Osteocyte (in vitro differentiated cells): ENCODE measurements around the gene MYL6. TPM values are rescaled to one million over a fixed set of nuclear protein-coding genes. Genes with fewer than 3 reads are reported as not detected.

Source experiments
- DNase-seq: peaks from one replicate; pipeline ENCODE4 v3.0.0; 2021; ENCODE audit warnings: mixed read lengths; ENCODE audit not compliant: unreplicated experiment; ENCODE audit errors: extremely low spot score
- H3K27ac Mint-ChIP-seq: one replicate; pipeline ENCODE4 v1.8.0; 2021; ENCODE audit warnings: mild to moderate bottlenecking, mixed read lengths; ENCODE audit not compliant: unreplicated experiment
- H3K27me3 Mint-ChIP-seq: one replicate; pipeline ENCODE4 v1.8.0; 2021; ENCODE audit warnings: mixed read lengths; ENCODE audit not compliant: unreplicated experiment
- H3K36me3 Mint-ChIP-seq: one replicate; pipeline ENCODE4 v1.8.0; 2021; ENCODE audit warnings: mixed read lengths; ENCODE audit not compliant: unreplicated experiment
- H3K4me1 Mint-ChIP-seq: one replicate; pipeline ENCODE4 v1.8.0; 2021; ENCODE audit warnings: mixed read lengths; ENCODE audit not compliant: unreplicated experiment
- H3K4me3 Mint-ChIP-seq: one replicate; pipeline ENCODE4 v1.8.0; 2021; ENCODE audit warnings: mild to moderate bottlenecking, moderate library complexity, mixed read lengths; ENCODE audit not compliant: unreplicated experiment
- H3K9me3 Mint-ChIP-seq: one replicate; pipeline ENCODE4 v1.8.0; 2021; ENCODE audit warnings: mixed read lengths; ENCODE audit not compliant: unreplicated experiment
- CTCF ChIP-seq: fragments of 200-600 bp; sonication (generic); IDR thresholded peaks from 2 replicates; pipeline ENCODE4 v1.5.0; 2021; ENCODE audit warnings: antibody characterized with exemption, mild to moderate bottlenecking, moderate library complexity
- total RNA-seq: library from RNA; stranded (reverse); gene quantifications from 2 replicates; pipeline ENCODE4 v1.2.1, GENCODE V29; 2021

MYL6 gene
- total RNA-seq, 1 donor from 2014 or later, result 1,549 TPM

DNA sequence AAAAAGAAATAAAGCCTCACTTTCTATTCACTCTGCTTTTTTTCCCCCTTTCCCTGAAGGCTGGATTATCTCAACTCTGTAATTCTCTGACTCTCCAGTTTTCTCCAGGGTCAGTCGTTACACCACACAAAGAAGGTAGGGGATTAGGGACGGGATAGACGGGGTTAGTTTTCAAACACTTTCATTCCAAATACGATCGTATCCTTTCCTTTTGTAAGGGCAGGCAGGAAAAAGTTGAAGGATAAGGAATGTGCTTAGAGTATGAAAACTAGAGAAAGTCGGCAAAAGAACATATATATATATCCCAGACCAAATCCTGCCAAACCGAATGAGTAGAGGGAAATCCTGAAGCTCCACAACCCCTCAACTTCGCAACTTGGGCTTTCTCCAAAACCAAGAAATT is 30.7 kb upstream of the MYL6 start:
- Mint-ChIP-seq H3K27me3 (no peaks in the 10 kb centered on the region), H3K36me3 (peaks cover 15% of the 10 kb centered on the region), H3K4me1 (peaks cover 36% of the 10 kb centered on the region), H3K9me3 (no peaks in the 10 kb centered on the region), H3K4me3 (peak overlapping the region; percentile 98), H3K27ac (peak overlapping the region; percentile 90)
- DNase-seq, result no peak
- TF ChIP-seq CTCF, result no peak

DNA sequence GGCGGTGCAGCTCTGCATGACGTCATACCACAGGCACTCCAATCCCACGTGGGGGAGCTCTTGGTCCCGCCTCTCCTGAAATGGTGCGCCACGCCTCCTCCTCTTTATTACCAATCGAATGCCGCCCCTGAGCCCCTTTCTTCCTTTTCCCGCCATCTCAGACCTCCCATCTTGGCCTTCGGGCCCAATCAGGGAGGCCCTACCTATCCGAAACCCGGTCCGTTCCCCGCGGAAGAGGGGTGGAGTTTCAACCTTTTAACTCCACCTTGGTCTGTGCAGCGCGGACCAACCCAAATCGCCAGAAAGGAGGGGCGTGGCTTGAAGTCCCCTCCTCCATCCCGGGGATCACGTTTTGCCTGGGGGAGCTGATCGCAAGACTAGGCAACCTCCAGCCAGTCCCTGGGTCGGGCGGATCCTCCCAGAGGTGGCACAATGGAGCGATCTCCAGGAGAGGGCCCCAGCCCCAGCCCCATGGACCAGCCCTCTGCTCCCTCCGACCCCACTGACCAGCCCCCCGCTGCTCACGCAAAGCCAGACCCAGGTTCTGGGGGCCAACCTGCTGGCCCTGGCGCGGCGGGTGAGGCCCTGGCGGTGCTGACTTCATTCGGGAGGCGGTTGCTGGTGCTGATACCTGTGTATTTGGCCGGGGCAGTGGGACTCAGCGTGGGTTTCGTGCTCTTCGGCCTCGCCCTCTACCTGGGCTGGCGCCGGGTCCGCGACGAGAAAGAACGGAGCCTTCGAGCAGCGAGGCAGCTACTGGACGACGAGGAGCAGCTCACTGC is 30.1 kb upstream of the MYL6 start, which contains the start of gene ESYT1:
TSS of gene ESYT1 (plus strand) at position 380 of the 782 bp plus-strand sequence. CDS start at position 433, 53 bp downstream.
- DNase-seq, result peak; percentile 99
- Mint-ChIP-seq H3K36me3 (peaks cover 16% of the 10 kb centered on the region), H3K27ac (peak within 1 kb of the TSS; percentile 90), H3K27me3 (no peaks in the 10 kb centered on the region), H3K4me1 (peaks cover 36% of the 10 kb centered on the region), H3K4me3 (peak within 1 kb of the TSS; percentile 98), H3K9me3 (no peaks in the 10 kb centered on the region)
- TF ChIP-seq CTCF, result no peak

GRCh38 chr12:56128670-56129205 is 29.4 kb upstream of the MYL6 start:
- Mint-ChIP-seq H3K9me3 (no peaks in the 10 kb centered on the region), H3K27ac (peak overlapping the region; percentile 90), H3K4me1 (peaks cover 36% of the 10 kb centered on the region), H3K27me3 (no peaks in the 10 kb centered on the region), H3K4me3 (peak overlapping the region; percentile 98), H3K36me3 (peaks cover 22% of the 10 kb centered on the region)
- no peak for DNase-seq
- no peak for TF ChIP-seq CTCF

DNA sequence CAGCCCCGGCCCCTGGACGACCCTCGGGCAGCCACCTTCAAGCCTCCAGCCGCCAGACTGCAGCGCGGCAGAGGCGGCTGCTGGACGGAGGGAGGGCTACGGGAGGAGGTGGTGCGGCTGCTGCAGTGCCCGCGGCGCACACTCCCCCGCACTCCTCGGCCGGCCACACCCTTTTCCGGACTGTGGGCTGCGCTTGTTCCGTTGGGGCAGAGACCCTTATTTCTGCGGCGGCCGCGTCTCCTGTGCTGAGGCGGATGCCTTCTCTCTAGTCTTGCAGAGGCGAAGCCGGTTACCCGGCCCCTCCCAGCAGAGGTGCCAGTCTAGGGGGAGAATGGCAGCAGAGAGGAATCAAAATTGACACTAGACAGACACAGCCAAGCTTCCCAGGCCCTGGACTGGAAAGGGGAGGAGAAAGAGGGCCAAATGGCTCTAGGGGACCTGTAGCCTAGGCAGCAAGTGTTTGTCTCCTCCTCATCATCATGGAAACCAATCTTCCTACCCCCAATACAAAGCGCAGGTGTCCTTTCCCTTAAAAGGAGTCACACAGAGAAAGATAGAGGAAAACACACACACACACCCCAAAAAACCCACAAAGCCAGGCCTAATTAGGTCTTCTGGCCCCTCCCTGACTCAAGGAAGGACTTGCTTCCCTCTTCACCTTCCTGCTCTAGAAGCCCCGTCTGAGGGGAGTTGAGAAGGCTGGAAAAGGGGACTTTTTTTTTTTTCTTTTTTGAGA is 28.8 kb upstream of the MYL6 start:
- Mint-ChIP-seq H3K9me3 (no peaks in the 10 kb centered on the region), H3K4me3 (peak overlapping the region; percentile 98), H3K36me3 (peaks cover 26% of the 10 kb centered on the region), H3K4me1 (peaks cover 36% of the 10 kb centered on the region), H3K27ac (peak overlapping the region; percentile 90), H3K27me3 (no peaks in the 10 kb centered on the region)
- TF ChIP-seq CTCF, result no peak
- peak; percentile 87 for DNase-seq
